Naive thymus-derived CD4-positive, alpha-beta T cell (primary cell): Measurements from ENCODE around the gene GLI3. TPM values are rescaled to one million over a fixed set of nuclear protein-coding genes. Genes with fewer than 3 reads are reported as not detected.

Experiments used
- ATAC-seq: fragments of 150-1000 bp; cut with Tn5 transposase; 2 replicates; pipeline ENCODE4 v1.10.0; 2021; ENCODE audit warnings: mild to moderate bottlenecking, moderate library complexity
- CTCF ChIA-PET: fragments of 350-600 bp; sonication (Branson Sonifier 250); formaldehyde crosslinking; loops from one replicate; lab custom pipeline; 2021; ENCODE audit warnings: antibody characterized with exemption; lab: Charles Lee
- POLR2A ChIA-PET: fragments of 350-600 bp; sonication (Branson Sonifier 250); formaldehyde crosslinking; loops from one replicate; lab custom pipeline; 2021; ENCODE audit warnings: antibody characterized with exemption, inconsistent platforms; lab: Charles Lee
- DNase-seq, 9 donors: peaks; one replicate each; pipeline versions ENCODE4 v3.0.0 to v3.0.0-alpha.2; 2020 to 2022; ENCODE audit warnings: mixed read lengths in 1 of 9
- H3K27ac ChIP-seq: one replicate; pipeline ENCODE4 v1.7.0; 2013; ENCODE audit warnings: mild to moderate bottlenecking, low read depth, low read length, moderate library complexity
- H3K27me3 ChIP-seq, 2 donors: one replicate each; pipeline ENCODE4 v1.7.0; 2013; ENCODE audit warnings: low read length in 2 of 2, mild to moderate bottlenecking in 2 of 2, moderate library complexity in 2 of 2; ENCODE audit not compliant: control insufficient read depth in 2 of 2, insufficient read depth in 2 of 2
- H3K36me3 ChIP-seq, 3 experiments: 1 replicate in 2 of 3; 2 replicates in 1 of 3; pipeline ENCODE4 v1.7.0; 2013; ENCODE audit warnings: low read length in 3 of 3, mild to moderate bottlenecking in 3 of 3, moderate library complexity in 1 of 3; ENCODE audit not compliant: insufficient read depth in 3 of 3, control insufficient read depth in 2 of 3
- H3K4me1 ChIP-seq, 2 donors: one replicate each; pipeline ENCODE4 v1.7.0; 2013; ENCODE audit warnings: low read length in 2 of 2, mild to moderate bottlenecking in 2 of 2, moderate library complexity in 1 of 2; ENCODE audit not compliant: control insufficient read depth in 2 of 2, insufficient read depth in 2 of 2
- H3K4me3 ChIP-seq: 2 replicates; pipeline ENCODE4 v1.7.0; 2013; ENCODE audit warnings: mild to moderate bottlenecking, low read length
- H3K9me3 ChIP-seq, 3 experiments: 1 replicate in 2 of 3; 2 replicates in 1 of 3; pipeline ENCODE4 v1.7.0; 2013; ENCODE audit warnings: low read length in 3 of 3; ENCODE audit not compliant: control insufficient read depth in 2 of 3
- H3K27ac Mint-ChIP-seq, 9 donors: one replicate each; pipeline ENCODE4 v1.8.0; 2020 to 2022; ENCODE audit warnings: mixed read lengths in 9 of 9, mild to moderate bottlenecking in 8 of 9, moderate library complexity in 5 of 9, inconsistent platforms in 2 of 9
- H3K27me3 Mint-ChIP-seq, 5 donors: one replicate each; pipeline ENCODE4 v1.8.0; 2021 to 2022; ENCODE audit warnings: mixed read lengths in 5 of 5, mild to moderate bottlenecking in 1 of 5
- H3K36me3 Mint-ChIP-seq, 5 donors: one replicate each; pipeline ENCODE4 v1.8.0; 2020 to 2022; ENCODE audit warnings: mixed read lengths in 5 of 5, mild to moderate bottlenecking in 3 of 5, inconsistent platforms in 1 of 5
- H3K4me1 Mint-ChIP-seq, 7 donors: one replicate each; pipeline ENCODE4 v1.8.0; 2020 to 2022; ENCODE audit warnings: mixed read lengths in 7 of 7, mild to moderate bottlenecking in 3 of 7, inconsistent platforms in 1 of 7
- H3K4me3 Mint-ChIP-seq, 10 donors: one replicate each; pipeline ENCODE4 v1.8.0; 2020 to 2022; ENCODE audit warnings: mild to moderate bottlenecking in 10 of 10, mixed read lengths in 10 of 10, moderate library complexity in 6 of 10, inconsistent platforms in 2 of 10
- H3K9me3 Mint-ChIP-seq, 11 donors: one replicate each; pipeline ENCODE4 v1.8.0; 2020 to 2022; ENCODE audit warnings: mixed read lengths in 11 of 11, mild to moderate bottlenecking in 4 of 11, inconsistent platforms in 1 of 11, moderate library complexity in 1 of 11
- intact Hi-C, 2 donors: fragments of 100-400 bp; cut with micrococcal nuclease; formaldehyde crosslinking; loops; one replicate each; pipeline ENCODE4 v1.15.1; 2023
- polyA plus RNA-seq, 2 donors: library from polyadenylated mRNA; unstranded; fragments of 300-500 nt; fragmentation: Illumina TruSeq; gene quantifications; one replicate each; pipeline ENCODE4 v1.2.3, GENCODE V29; 2021
- total RNA-seq, 6 experiments: library from RNA in 5 of 6; stranded (reverse) in 5 of 6; gene quantifications; 1 replicate in 5 of 6; 2 replicates in 1 of 6; pipeline ENCODE4 v1.2.3 and lab custom pipeline; 2021 to 2026

GLI3 gene
- total and polyA plus RNA-seq, 7 experiments from 2014 or later: 0.32 to 0.95 (median 0.54) TPM; not detected in 4

DNA sequence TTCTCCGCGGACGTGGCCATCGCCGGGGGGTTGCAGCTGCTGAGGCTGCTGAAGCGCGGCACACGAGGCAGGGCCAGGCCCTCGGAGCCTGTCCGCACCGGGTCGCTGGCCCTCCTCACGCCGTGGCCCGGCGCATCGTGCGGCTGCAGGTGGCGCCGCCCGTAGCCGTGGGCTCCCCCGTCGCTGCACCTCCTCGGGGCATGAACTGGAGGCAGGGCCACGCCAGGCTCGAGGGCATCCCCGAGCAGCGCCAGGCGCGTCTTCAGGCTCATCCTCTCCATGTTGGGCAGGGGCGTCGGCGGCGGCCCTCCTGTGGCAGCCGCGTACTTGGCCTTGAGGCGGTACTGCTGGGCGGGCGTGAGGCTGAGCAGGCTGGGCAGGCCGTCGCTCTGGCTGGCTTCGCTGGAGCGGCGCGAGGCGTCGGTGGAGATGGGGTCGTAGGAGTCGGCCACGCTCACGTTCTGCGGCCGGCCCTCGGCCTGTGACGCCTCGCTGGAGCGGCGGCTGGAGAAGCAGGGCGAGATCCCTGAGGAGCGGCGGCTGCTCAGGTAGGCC lies 271.0 kb downstream of the GLI3 start:
- no peak for ATAC-seq
- Histone ChIP-seq H3K27ac (no peak overlapping the region), H3K27me3 (no peaks in the 10 kb centered on the region), H3K9me3 (no peaks in the 10 kb centered on the region), H3K36me3 (no peaks in the 10 kb centered on the region), H3K4me3 (no peak overlapping the region), H3K4me1 (no peaks in the 10 kb centered on the region)
- no peaks in the 10 kb centered on the region for H3K9me3 Mint-ChIP-seq
- intact Hi-C loops: no loop called here
- DNase-seq: no peak
- ChIA-PET CTCF (no interaction called here), POLR2A (no interaction called here)
- no peaks in the 10 kb centered on the region for H3K36me3 Mint-ChIP-seq
- no peaks in the 10 kb centered on the region for H3K4me1 Mint-ChIP-seq
- peaks cover 0 to 12% (median 5%) of the 10 kb centered on the region in 5 donors for H3K27me3 Mint-ChIP-seq
- H3K4me3 Mint-ChIP-seq: no peak overlapping the region
- no peak overlapping the region for H3K27ac Mint-ChIP-seq

GRCh38 chr7:41964849-41965745 lies 271.9 kb downstream of the GLI3 start:
- Mint-ChIP-seq H3K36me3 (no peaks in the 10 kb centered on the region), H3K27me3 (peaks cover 0 to 16% (median 5%) of the 10 kb centered on the region in 5 donors), H3K4me3 (no peak overlapping the region), H3K4me1 (no peaks in the 10 kb centered on the region), H3K9me3 (no peaks in the 10 kb centered on the region), H3K27ac (no peak overlapping the region)
- CTCF ChIA-PET: no interaction called here
- Histone ChIP-seq H3K27me3 (no peaks in the 10 kb centered on the region), H3K9me3 (no peaks in the 10 kb centered on the region), H3K27ac (no peak overlapping the region), H3K4me1 (no peaks in the 10 kb centered on the region), H3K4me3 (no peak overlapping the region), H3K36me3 (no peaks in the 10 kb centered on the region)
- intact Hi-C loops: no loop called here
- DNase-seq: no peak
- POLR2A ChIA-PET: no interaction called here
- no peak for ATAC-seq

DNA sequence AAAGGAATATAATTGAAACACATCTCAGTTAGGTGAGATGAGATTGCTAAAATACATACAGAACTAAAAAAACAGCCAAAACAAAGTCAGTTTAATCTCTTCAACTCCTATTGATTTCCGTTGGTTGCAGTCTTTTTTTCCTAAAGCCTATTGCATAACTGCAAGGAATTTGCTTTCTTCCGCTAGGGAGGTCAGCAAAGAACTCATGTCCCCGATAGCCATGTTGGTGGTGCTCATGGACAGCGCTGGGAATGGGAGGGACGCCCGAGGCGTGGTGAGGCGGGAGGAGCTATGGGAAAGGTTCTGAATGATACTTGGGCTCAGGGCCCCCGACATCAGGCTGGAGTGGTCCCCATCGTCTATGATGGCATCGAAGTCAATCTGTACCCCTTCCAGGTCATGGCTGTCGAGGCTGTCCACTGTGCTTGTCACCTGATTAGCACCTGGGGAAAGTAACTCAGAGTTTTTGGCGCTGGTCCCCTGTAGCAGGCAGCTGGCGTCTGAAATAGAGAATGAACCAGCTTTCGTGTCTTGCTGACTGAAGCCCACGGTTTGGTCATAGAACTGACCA lies 272.7 kb downstream of the GLI3 start:
- H3K27me3 Mint-ChIP-seq: peaks cover 3 to 24% (median 10%) of the 10 kb centered on the region in 5 donors
- ChIA-PET POLR2A (no interaction called here), CTCF (no interaction called here)
- Histone ChIP-seq H3K36me3 (no peaks in the 10 kb centered on the region), H3K27me3 (no peaks in the 10 kb centered on the region), H3K4me3 (no peak overlapping the region), H3K4me1 (no peaks in the 10 kb centered on the region), H3K27ac (no peak overlapping the region), H3K9me3 (no peaks in the 10 kb centered on the region)
- no peaks in the 10 kb centered on the region for H3K36me3 Mint-ChIP-seq
- intact Hi-C loops: no loop called here
- ATAC-seq (no peak), DNase-seq (no peak)
- H3K27ac Mint-ChIP-seq: peak overlapping the region in 1 of 9 donors; percentile 36
- H3K4me1 Mint-ChIP-seq: no peaks in the 10 kb centered on the region
- H3K9me3 Mint-ChIP-seq: no peaks in the 10 kb centered on the region
- no peak overlapping the region for H3K4me3 Mint-ChIP-seq

GRCh38 chr7:41956705-41957104 lies 280.3 kb downstream of the GLI3 start:
- no peaks in the 10 kb centered on the region for H3K36me3 ChIP-seq
- ChIA-PET POLR2A (no interaction called here), CTCF (no interaction called here)
- no peak overlapping the region for H3K4me3 ChIP-seq
- DNase-seq (no peak), ATAC-seq (no peak)
- Mint-ChIP-seq H3K9me3 (no peaks in the 10 kb centered on the region), H3K27ac (no peak overlapping the region), H3K4me3 (no peak overlapping the region), H3K4me1 (no peaks in the 10 kb centered on the region), H3K36me3 (no peaks in the 10 kb centered on the region), H3K27me3 (peaks cover 12 to 59% (median 44%) of the 10 kb centered on the region in 5 donors)
- H3K27ac ChIP-seq: no peak overlapping the region
- intact Hi-C loops: no loop called here
- H3K4me1 ChIP-seq: no peaks in the 10 kb centered on the region
- no peaks in the 10 kb centered on the region for H3K27me3 ChIP-seq
- H3K9me3 ChIP-seq: no peaks in the 10 kb centered on the region

GRCh38 chr7:41955893-41956675 lies 280.9 kb downstream of the GLI3 start:
- H3K4me1 ChIP-seq: no peaks in the 10 kb centered on the region
- ATAC-seq (peak; percentile 44), DNase-seq (no peak)
- Mint-ChIP-seq H3K36me3 (no peaks in the 10 kb centered on the region), H3K27ac (no peak overlapping the region), H3K9me3 (no peaks in the 10 kb centered on the region), H3K4me1 (no peaks in the 10 kb centered on the region), H3K4me3 (no peak overlapping the region), H3K27me3 (peaks cover 11 to 52% (median 41%) of the 10 kb centered on the region in 5 donors)
- no peak overlapping the region for H3K27ac ChIP-seq
- no peaks in the 10 kb centered on the region for H3K36me3 ChIP-seq
- H3K9me3 ChIP-seq: no peaks in the 10 kb centered on the region
- H3K27me3 ChIP-seq: no peaks in the 10 kb centered on the region
- no peak overlapping the region for H3K4me3 ChIP-seq
- POLR2A ChIA-PET: no interaction called here
- intact Hi-C loops: no loop called here
- CTCF ChIA-PET: interaction anchor here (1.2 kb wide), 1 partner anchor 15 kb away, joined by 6 read pairs; no protein-coding TSS in a partner anchor

DNA sequence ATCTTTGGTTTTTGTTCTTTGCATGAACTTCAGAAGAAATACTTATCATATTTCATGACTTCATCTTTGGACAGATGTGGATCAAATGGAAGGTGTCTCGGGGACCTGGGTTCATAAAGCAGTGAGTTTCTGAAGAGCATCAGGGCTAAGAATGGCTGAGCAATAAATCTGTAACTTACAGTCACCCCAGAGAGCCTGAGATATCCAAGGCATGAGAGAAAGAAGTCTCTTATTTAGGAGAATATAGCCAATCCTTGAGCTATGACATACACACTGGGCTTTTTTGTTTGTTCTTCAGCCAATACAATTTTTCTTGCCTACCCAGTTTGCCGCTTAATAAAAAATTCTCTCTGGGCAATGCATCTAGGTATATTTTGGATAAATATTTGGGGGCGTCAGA lies 281.6 kb downstream of the GLI3 start:
- Mint-ChIP-seq H3K4me3 (no peak overlapping the region), H3K27me3 (peaks cover 13 to 51% (median 40%) of the 10 kb centered on the region in 5 donors)
- POLR2A ChIA-PET: no interaction called here

More for the DNA sequence above, 281.6 kb downstream of the GLI3 start:
- intact Hi-C loops: no loop called here
- DNase-seq: no peak
- H3K36me3 ChIP-seq: no peaks in the 10 kb centered on the region
- H3K27ac ChIP-seq: no peak overlapping the region
- no peak overlapping the region for H3K4me3 ChIP-seq
- H3K4me1 ChIP-seq: no peaks in the 10 kb centered on the region
- Mint-ChIP-seq H3K27ac (no peak overlapping the region), H3K9me3 (no peaks in the 10 kb centered on the region), H3K36me3 (no peaks in the 10 kb centered on the region), H3K4me1 (no peaks in the 10 kb centered on the region)
- CTCF ChIA-PET: interaction anchor here (1.2 kb wide), 1 partner anchor 15 kb away, joined by 6 read pairs; no protein-coding TSS in a partner anchor
- no peaks in the 10 kb centered on the region for H3K27me3 ChIP-seq
- ATAC-seq: no peak
- H3K9me3 ChIP-seq: no peaks in the 10 kb centered on the region
